ENCODE data around the gene TDRD1. TPM values are rescaled to one million over a fixed set of nuclear protein-coding genes. Genes with fewer than 3 reads are reported as not detected.

The TDRD1 gene
- total and polyA plus RNA-seq, 9 donors: 0.04 to 0.29 (median 0.06) TPM

DNA sequence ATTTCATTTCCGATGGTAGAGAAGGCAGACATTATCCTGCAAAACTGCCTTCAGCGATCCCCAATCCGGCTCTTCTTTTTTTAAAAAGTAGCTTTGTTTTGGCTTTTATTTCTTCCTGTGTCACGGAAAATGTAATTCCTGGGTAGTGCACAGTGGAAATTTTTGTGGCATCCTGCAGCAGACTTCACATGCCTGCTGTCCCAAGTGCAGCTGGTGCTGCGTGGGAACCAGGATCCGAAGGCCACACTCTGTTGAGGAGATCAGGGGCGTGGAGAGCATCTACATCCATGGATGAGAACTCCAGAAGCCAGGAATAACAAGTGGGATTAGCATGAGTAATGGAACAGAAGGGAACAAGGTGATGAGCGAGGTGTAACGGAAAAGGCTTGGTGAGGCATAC, 64.5 kb downstream of the TDRD1 start:
- 49% methylated on average over 7 of the region's 9 CpGs for WGBS (ENCODE audit: insufficient coverage)

DNA sequence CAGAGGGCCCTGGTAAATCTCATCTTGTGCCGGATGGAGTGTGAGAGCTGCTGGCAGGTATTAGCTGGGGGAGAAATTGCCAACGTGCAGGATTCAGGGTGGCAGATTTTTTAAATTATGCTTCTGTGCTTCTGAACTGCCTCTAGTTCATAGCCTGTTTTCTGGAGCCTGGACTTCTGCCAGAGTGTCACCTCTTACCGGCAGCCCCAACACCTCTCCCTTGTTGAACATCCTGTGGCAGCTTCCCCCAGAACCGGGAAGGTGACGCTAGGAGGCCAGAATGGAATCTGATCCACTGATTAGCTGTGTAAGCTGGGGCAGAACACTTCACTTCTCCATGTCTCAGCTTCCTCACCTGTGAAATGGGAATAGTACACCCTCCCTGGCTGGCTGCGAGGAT, 65.0 kb downstream of the TDRD1 start:
- H3K4me1 ChIP-seq (ENCODE audit: control insufficient read depth, insufficient read depth, low read length): peaks cover 5% of the 10 kb centered on the region
- H3K27ac ChIP-seq (ENCODE audit: low read length): no peak overlapping the region
- no peak for DNase-seq
- H3K9me3 ChIP-seq (replicated peaks; ENCODE audit: control insufficient read depth, low read depth, low read length): no peaks in the 10 kb centered on the region
- WGBS (ENCODE audit: insufficient coverage): 20% methylated on average over 3 of the region's 6 CpGs
- no peaks in the 10 kb centered on the region for H3K36me3 ChIP-seq (ENCODE audit: control insufficient read depth, insufficient read depth, low read length)
- peaks cover 52% of the 10 kb centered on the region for H3K27me3 ChIP-seq (ENCODE audit: control insufficient read depth, insufficient read depth, low read length)
- H3K4me3 ChIP-seq (ENCODE audit: low read length): no peak overlapping the region

More for the DNA sequence above, 64.5 kb downstream of the TDRD1 start:
- H3K36me3 ChIP-seq (ENCODE audit: control insufficient read depth, insufficient read depth, low read length): no peaks in the 10 kb centered on the region
- peaks cover 55% of the 10 kb centered on the region for H3K27me3 ChIP-seq (ENCODE audit: control insufficient read depth, insufficient read depth, low read length)
- H3K4me1 ChIP-seq (ENCODE audit: control insufficient read depth, insufficient read depth, low read length): peaks cover 5% of the 10 kb centered on the region
- no peak overlapping the region for H3K4me3 ChIP-seq (ENCODE audit: low read length)
- no peak for DNase-seq
- no peaks in the 10 kb centered on the region for H3K9me3 ChIP-seq (replicated peaks; ENCODE audit: control insufficient read depth, low read depth, low read length)
- H3K27ac ChIP-seq (ENCODE audit: low read length): no peak overlapping the region

DNA sequence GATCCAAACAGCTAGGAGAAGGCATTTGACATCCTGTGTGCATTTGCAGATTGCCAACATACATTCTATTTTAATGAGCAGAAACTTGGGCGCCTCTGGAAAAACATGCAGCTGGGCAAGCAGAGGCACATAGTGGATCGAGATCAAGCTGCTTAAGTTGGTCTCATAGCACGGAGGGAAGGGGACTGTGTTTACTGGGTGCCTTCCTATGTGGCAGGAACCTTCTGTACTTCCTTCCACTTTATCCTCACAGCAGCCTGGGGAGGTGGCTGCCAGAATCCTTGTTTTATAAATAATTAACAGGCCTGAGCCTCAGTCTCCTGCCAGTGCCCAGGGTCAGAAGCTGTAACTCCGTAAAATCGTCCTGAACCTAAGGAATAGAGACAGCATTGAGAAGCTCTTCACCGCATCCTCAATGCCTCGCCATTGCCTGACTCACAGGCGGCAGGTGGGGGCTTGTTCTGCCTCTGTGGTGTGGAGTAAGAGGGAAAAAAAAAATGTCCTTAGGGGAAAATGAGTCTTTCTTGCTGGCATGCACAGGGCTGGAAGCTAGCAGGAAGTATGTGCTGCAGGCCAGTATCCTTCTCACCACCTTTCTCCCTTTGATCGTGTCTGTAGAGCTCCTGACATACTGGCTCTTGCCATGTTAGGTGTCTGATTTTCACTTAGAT, 66.1 kb downstream of the TDRD1 start:
- H3K27me3 ChIP-seq (ENCODE audit: control insufficient read depth, insufficient read depth, low read length): peaks cover 40% of the 10 kb centered on the region
- H3K27ac ChIP-seq (ENCODE audit: low read length): no peak overlapping the region
- H3K4me1 ChIP-seq (ENCODE audit: control insufficient read depth, insufficient read depth, low read length): no peaks in the 10 kb centered on the region
- H3K9me3 ChIP-seq (replicated peaks; ENCODE audit: control insufficient read depth, low read depth, low read length): no peaks in the 10 kb centered on the region
- no peaks in the 10 kb centered on the region for H3K36me3 ChIP-seq (ENCODE audit: control insufficient read depth, insufficient read depth, low read length)
- DNase-seq: no peak
- no peak overlapping the region for H3K4me3 ChIP-seq (ENCODE audit: low read length)
- 71% methylated on average over 6 of the region's 9 CpGs for WGBS (ENCODE audit: insufficient coverage)

DNA sequence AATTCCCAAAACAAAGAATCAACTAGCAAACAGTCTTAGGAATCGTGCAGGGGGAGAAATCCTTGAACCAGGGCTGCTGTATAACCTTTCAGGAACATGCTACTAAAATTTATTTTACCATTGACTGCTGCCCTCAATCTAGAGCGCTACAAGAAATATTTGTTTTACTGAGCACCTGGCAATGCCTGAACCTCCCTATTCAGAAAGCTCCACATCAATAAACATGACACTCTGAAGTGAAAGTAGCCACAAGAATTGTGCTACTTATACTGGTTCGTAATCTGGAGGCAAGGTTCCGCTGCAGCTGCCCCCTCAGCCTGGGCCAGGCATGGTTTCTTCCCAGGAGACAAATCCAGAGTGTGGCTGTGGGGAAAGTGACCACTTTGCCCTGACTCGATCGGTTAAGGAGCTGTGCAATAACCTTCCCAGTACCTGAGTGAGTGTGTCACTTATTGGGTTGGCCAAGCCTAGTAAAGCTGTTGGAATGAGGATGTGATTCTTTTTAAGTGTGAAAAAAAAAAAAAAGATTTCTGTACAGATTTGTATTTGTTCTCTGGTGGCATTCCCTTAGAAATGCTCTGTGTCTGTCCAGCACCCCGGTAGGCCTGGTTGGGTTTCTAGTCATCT, 67.6 kb downstream of the TDRD1 start:
- Histone ChIP-seq H3K4me3 (ENCODE audit: low read length) (no peak overlapping the region), H3K27ac (ENCODE audit: low read length) (no peak overlapping the region), H3K9me3 (replicated peaks; ENCODE audit: control insufficient read depth, low read depth, low read length) (no peaks in the 10 kb centered on the region), H3K36me3 (ENCODE audit: control insufficient read depth, insufficient read depth, low read length) (no peaks in the 10 kb centered on the region), H3K4me1 (ENCODE audit: control insufficient read depth, insufficient read depth, low read length) (peaks cover 4% of the 10 kb centered on the region), H3K27me3 (ENCODE audit: control insufficient read depth, insufficient read depth, low read length) (peaks cover 32% of the 10 kb centered on the region)
- WGBS (ENCODE audit: insufficient coverage): 63% methylated on average over 5 of the region's 7 CpGs
- no peak for DNase-seq

DNA sequence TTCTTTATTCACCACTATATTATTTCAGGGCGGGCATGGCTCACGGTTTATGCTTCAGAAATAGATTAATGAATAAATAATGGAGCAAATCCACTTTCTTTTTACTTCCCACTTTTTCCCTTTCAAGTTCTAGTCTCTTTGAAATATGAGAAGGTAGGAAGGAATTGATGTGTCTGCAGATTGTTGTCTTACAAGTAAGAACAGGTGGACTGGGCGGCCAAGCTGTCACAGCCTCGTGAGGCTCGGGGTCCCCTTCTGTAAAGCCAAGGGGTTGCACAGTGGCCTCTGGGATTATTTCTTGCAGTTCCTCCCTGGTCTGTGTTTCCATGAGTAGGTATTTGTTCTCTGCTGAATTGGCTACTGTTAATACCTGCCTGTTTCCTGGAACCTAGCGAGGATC, 71.1 kb downstream of the TDRD1 start:
- peaks cover 4% of the 10 kb centered on the region for H3K4me1 ChIP-seq (ENCODE audit: control insufficient read depth, insufficient read depth, low read length)
- no peak overlapping the region for H3K27ac ChIP-seq (ENCODE audit: low read length)
- WGBS (ENCODE audit: insufficient coverage): 44% methylated on average over 4 of the region's 6 CpGs

DNA sequence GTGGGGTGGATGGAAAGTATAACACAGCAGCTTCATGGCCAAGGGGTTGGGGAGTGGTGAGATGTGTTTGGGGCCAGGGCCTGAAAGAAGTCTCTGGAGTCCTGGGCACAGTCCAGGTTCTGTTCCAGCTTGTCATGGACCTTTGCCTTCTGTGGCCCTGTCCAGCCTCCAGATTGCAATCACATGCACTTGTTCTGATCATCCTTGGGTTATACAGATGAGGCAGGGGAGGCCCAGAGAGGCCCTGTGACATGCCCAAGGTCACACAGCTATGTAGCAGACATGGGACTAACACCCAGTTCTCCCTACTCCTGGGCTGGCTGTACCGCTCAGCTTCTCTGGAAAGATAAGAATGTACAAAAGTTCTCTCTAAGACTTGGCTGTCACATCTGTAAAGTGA, 71.6 kb downstream of the TDRD1 start:
- no peak overlapping the region for H3K27ac ChIP-seq (ENCODE audit: low read length)
- DNase-seq: no peak
- H3K9me3 ChIP-seq (replicated peaks; ENCODE audit: control insufficient read depth, low read depth, low read length): no peaks in the 10 kb centered on the region
- no peaks in the 10 kb centered on the region for H3K36me3 ChIP-seq (ENCODE audit: control insufficient read depth, insufficient read depth, low read length)
- H3K4me1 ChIP-seq (ENCODE audit: control insufficient read depth, insufficient read depth, low read length): peaks cover 4% of the 10 kb centered on the region
- H3K27me3 ChIP-seq (ENCODE audit: control insufficient read depth, insufficient read depth, low read length): no peaks in the 10 kb centered on the region
- H3K4me3 ChIP-seq (ENCODE audit: low read length): no peak overlapping the region
- WGBS (ENCODE audit: insufficient coverage): no CpG with 5 or more reads among the region's 1 CpG

More for the DNA sequence above, 71.1 kb downstream of the TDRD1 start:
- Histone ChIP-seq H3K36me3 (ENCODE audit: control insufficient read depth, insufficient read depth, low read length) (no peaks in the 10 kb centered on the region), H3K9me3 (replicated peaks; ENCODE audit: control insufficient read depth, low read depth, low read length) (no peaks in the 10 kb centered on the region), H3K4me3 (ENCODE audit: low read length) (no peak overlapping the region), H3K27me3 (ENCODE audit: control insufficient read depth, insufficient read depth, low read length) (peaks cover under 1% of the 10 kb centered on the region)
- no peak for DNase-seq

DNA sequence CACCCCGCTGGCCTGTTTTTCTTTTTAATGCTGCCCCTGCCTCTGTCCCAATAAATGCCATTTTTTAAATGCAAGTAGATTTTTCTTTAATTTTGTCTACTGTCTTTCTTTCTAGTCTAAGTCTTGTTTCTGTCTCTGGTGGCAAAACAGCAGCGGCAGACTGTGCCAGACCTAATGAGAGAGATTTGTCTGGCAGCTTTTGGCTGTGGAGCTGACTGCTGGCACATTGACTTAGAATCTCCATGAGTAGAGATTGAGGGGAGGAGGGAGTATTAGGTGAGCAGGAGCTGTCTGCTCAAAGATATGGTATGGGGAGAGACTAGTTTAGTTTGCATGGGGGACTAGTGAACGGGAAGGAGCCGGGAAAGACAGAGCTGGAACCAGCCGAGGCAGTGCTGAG, 72.9 kb downstream of the TDRD1 start:
- H3K27ac ChIP-seq (ENCODE audit: low read length): no peak overlapping the region
- no peak for DNase-seq
- peaks cover 4% of the 10 kb centered on the region for H3K4me1 ChIP-seq (ENCODE audit: control insufficient read depth, insufficient read depth, low read length)
- H3K36me3 ChIP-seq (ENCODE audit: control insufficient read depth, insufficient read depth, low read length): no peaks in the 10 kb centered on the region
- H3K4me3 ChIP-seq (ENCODE audit: low read length): no peak overlapping the region
- H3K27me3 ChIP-seq (ENCODE audit: control insufficient read depth, insufficient read depth, low read length): no peaks in the 10 kb centered on the region
- no peaks in the 10 kb centered on the region for H3K9me3 ChIP-seq (replicated peaks; ENCODE audit: control insufficient read depth, low read depth, low read length)
- WGBS (ENCODE audit: insufficient coverage): 81% methylated on average over 4 of the region's 5 CpGs

DNA sequence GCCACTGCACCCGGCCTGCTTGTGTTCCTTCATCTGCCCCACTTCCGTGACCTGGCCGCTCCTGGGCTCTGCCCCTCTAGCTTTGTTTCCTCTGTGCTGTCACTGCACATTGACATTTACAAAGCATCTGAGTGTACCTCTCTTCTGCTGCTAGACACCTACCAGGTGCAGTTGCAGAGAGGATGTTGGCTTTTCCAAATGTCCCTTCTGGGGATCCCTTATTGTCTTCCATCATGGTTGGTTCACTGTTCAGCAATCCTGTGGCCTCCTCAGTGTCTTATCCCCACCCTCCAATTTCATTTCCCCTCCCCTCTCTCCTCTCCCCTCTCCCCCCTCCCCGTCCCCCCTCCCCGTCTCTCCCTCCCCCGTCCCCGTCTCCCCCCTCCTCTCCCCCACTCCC, 73.7 kb downstream of the TDRD1 start:
- Histone ChIP-seq H3K36me3 (ENCODE audit: control insufficient read depth, insufficient read depth, low read length) (no peaks in the 10 kb centered on the region), H3K4me3 (ENCODE audit: low read length) (no peak overlapping the region), H3K27me3 (ENCODE audit: control insufficient read depth, insufficient read depth, low read length) (no peaks in the 10 kb centered on the region), H3K9me3 (replicated peaks; ENCODE audit: control insufficient read depth, low read depth, low read length) (no peaks in the 10 kb centered on the region), H3K27ac (ENCODE audit: low read length) (no peak overlapping the region), H3K4me1 (ENCODE audit: control insufficient read depth, insufficient read depth, low read length) (peaks cover 4% of the 10 kb centered on the region)
- WGBS (ENCODE audit: insufficient coverage): 81% methylated on average over 3 of the region's 7 CpGs
- DNase-seq: no peak

DNA sequence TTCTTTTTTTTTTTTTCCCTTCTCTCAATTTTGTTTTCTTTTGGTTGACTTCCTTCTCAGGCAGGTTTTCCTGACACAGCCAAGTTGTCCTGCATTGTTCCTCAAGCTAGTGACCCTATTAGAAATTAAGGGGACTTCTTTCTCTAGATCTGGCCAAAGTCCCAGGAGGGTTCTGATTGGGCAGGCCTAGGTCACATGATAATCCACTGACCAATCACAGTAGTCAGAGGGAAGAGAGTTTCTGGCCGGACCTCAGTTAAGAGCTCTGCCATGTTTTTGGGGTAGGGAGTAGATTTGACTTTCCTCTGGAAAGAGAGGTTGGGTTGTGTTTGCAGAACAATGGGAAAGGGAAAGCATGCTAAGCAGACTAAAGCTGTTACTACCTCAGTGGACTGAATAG, 76.1 kb downstream of the TDRD1 start:
- Histone ChIP-seq H3K9me3 (replicated peaks; ENCODE audit: control insufficient read depth, low read depth, low read length) (no peaks in the 10 kb centered on the region), H3K27ac (ENCODE audit: low read length) (no peak overlapping the region), H3K27me3 (ENCODE audit: control insufficient read depth, insufficient read depth, low read length) (no peaks in the 10 kb centered on the region), H3K4me1 (ENCODE audit: control insufficient read depth, insufficient read depth, low read length) (peaks cover 4% of the 10 kb centered on the region), H3K4me3 (ENCODE audit: low read length) (no peak overlapping the region), H3K36me3 (ENCODE audit: control insufficient read depth, insufficient read depth, low read length) (no peaks in the 10 kb centered on the region)
- no peak for DNase-seq
- no CpG with 5 or more reads among the region's 1 CpG for WGBS (ENCODE audit: insufficient coverage)

DNA sequence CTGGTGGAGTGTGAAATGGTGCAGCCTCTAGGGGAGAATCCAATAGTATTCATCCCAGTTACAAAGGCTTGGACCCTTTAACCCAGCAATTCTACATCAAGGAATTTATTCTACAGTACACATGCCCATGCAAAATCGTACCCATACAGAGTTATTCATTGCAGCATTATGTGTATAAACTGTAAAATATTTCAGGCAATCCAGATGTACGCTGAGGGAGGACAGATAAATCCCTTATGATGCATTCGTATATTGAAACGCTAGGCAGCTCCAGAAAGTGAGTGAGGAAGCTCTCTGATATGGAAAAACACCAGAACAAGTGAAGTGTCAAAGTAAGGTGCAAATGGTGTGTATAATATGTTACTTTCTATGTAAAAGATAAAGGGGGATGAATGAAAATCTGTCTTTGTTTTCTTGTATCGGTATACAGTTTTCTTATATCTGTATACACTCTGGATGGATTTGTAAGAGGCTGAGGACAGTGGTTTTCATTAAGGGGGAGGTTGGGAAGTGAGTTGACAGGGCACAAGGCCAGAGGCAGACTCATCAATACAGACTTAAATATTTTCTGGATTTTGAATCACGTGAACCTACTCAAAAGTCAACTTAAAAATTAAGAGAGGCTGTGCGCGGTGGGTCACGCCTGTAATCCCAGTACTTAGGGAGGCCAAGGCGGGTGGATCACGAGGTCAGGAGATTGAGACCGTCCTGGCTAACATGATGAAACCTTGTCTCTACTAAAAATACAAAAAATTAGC, 77.0 kb downstream of the TDRD1 start:
- no peaks in the 10 kb centered on the region for H3K9me3 ChIP-seq (replicated peaks; ENCODE audit: control insufficient read depth, low read depth, low read length)
- H3K27ac ChIP-seq (ENCODE audit: low read length): no peak overlapping the region
- no peak for DNase-seq
- H3K27me3 ChIP-seq (ENCODE audit: control insufficient read depth, insufficient read depth, low read length): no peaks in the 10 kb centered on the region
- 62% methylated on average over 7 of the region's 12 CpGs for WGBS (ENCODE audit: insufficient coverage)
- no peaks in the 10 kb centered on the region for H3K4me1 ChIP-seq (ENCODE audit: control insufficient read depth, insufficient read depth, low read length)
- no peak overlapping the region for H3K4me3 ChIP-seq (ENCODE audit: low read length)
- no peaks in the 10 kb centered on the region for H3K36me3 ChIP-seq (ENCODE audit: control insufficient read depth, insufficient read depth, low read length)
